IPS-20b (cell line): ENCODE measurements around the gene SLC8A2.

ENCODE experiments used
- H3K27ac ChIP-seq: one replicate; pipeline ENCODE4 v1.5.1; 2013; ENCODE audit warnings: low read length
- H3K27me3 ChIP-seq: 2 replicates; pipeline ENCODE4 v1.6.1; 2013; ENCODE audit warnings: mild to moderate bottlenecking, low read length, inconsistent platforms; ENCODE audit not compliant: insufficient read depth
- H3K36me3 ChIP-seq: 2 replicates; pipeline ENCODE4 v1.6.1; 2013; ENCODE audit warnings: low read depth, mild to moderate bottlenecking, inconsistent platforms, low read length, moderate library complexity; ENCODE audit not compliant: insufficient read depth
- H3K4me1 ChIP-seq: 2 replicates; pipeline ENCODE4 v1.6.1; 2013; ENCODE audit warnings: mild to moderate bottlenecking, control low read depth, inconsistent platforms, low read length, moderate library complexity; ENCODE audit not compliant: insufficient read depth
- H3K4me3 ChIP-seq: 2 replicates; pipeline ENCODE4 v1.5.1; 2013; ENCODE audit warnings: mild to moderate bottlenecking, low read length, inconsistent platforms
- H3K9ac ChIP-seq: 2 replicates; pipeline ENCODE4 v1.6.1; 2013; ENCODE audit warnings: low read depth, mild to moderate bottlenecking, inconsistent platforms, low read length, moderate library complexity
- H3K9me3 ChIP-seq: 2 replicates; pipeline ENCODE4 v1.6.1; 2013; ENCODE audit warnings: mild to moderate bottlenecking, low read depth, low read length, inconsistent platforms; ENCODE audit not compliant: insufficient read depth

The SLC8A2 gene

DNA sequence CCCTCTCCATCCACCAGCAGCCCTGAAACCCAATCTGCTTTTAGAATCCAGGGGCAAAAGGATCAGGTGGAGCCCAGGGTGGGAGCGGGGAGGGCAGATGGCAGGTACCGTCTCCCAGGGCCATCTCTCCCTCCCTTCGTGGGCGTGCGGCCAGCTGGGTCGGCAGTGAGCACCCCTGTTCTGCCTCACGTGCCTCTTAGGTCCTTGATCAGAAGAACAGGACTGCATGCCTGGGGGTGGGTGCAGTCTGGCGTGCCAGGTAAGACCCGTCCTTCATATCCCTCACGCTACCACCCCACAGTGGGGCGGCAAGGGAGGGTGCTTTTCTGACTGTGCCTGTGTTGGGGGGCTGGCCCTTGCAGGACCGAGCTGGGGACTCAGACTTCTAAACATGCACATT lies 2.0 kb downstream of the SLC8A2 start:
- Histone ChIP-seq H3K4me1 (peaks cover 5% of the 10 kb centered on the region; the same call in 1 of the 2 replicates), H3K27me3 (peaks cover 22% of the 10 kb centered on the region), H3K4me3 (no peak overlapping the region; the same call in 1 of the 2 replicates), H3K9me3 (no peaks in the 10 kb centered on the region), H3K9ac (no peak overlapping the region), H3K27ac (no peak overlapping the region), H3K36me3 (0 out of 2 replicates have a peak, but pooled peaks cover 3% of the 10 kb centered on the region)

DNA sequence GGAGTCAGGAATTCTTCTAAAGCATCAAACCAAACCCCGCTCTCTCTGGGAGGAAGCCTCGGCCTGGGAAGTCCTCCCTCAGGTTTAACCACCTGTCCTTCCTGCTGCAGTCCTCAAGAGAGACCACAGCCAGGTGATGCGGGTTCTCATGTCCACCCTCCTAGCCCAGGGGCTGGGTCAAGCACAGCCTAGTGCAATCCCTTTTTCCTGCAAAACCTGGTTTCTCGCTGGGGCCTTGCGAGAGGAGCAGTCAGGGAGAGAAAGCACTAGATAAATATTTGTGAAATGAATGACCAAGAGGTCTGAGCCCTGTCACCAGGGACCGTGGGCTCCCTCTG lies 2.4 kb downstream of the SLC8A2 start:
- no peaks in the 10 kb centered on the region for H3K9me3 ChIP-seq
- peaks cover 5% of the 10 kb centered on the region; the same call in 1 of the 2 replicates for H3K4me1 ChIP-seq
- no peak overlapping the region for H3K9ac ChIP-seq
- peaks cover 22% of the 10 kb centered on the region for H3K27me3 ChIP-seq
- H3K27ac ChIP-seq, result no peak overlapping the region
- no peak overlapping the region; the same call in 1 of the 2 replicates for H3K4me3 ChIP-seq
- H3K36me3 ChIP-seq, result 0 out of 2 replicates have a peak, but pooled peaks cover 3% of the 10 kb centered on the region

DNA sequence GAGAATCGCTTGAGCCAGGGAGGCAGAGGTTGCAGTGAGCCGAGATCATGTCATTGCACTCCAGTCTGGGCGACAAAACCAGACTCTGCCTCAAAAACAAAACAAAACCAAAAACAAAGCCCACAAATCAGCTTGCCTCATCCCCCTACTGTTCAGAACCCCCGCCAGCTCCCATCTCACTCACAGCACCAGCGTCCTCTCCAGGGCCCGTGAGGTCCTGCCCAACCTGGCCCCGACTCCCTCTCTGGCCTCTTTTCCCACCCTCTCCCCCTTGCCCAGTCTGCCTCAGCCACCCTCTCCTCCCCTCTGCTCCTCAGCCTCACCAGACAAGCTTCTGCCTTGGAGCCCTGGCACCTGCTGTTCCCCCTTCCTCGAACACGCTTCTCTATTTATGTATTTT lies 3.8 kb downstream of the SLC8A2 start:
- Histone ChIP-seq H3K27ac (no peak overlapping the region), H3K4me1 (peaks cover 5% of the 10 kb centered on the region; the same call in 1 of the 2 replicates), H3K9ac (no peak overlapping the region), H3K27me3 (peaks cover 22% of the 10 kb centered on the region), H3K9me3 (no peaks in the 10 kb centered on the region), H3K4me3 (no peak overlapping the region), H3K36me3 (0 out of 2 replicates have a peak, but pooled peaks cover 3% of the 10 kb centered on the region)

DNA sequence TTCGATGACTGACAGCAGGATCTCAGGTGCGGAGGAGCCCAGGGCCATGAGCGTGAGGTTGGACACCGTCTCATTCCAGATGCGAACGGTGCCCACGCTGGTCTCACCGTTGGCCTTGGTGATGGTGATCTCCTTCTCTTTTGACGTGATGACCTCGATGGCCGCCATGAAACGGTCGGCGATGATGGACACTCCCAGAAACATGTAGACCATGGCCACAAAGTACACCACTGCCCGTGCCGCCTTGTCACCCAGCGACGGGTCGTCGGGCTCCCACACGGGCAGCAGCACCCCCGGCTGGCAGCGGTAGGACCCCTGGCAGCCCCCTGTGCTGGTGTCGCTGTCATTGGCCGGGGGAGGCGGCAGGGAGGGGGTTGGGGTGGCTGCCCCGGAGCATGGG lies 5.7 kb downstream of the SLC8A2 start:
- Histone ChIP-seq H3K27ac (no peak overlapping the region), H3K4me1 (peaks cover 2% of the 10 kb centered on the region; the same call in 1 of the 2 replicates), H3K27me3 (peaks cover 19% of the 10 kb centered on the region), H3K9me3 (no peaks in the 10 kb centered on the region), H3K4me3 (no peak overlapping the region), H3K9ac (no peak overlapping the region), H3K36me3 (0 out of 2 replicates have a peak, but pooled peaks cover 3% of the 10 kb centered on the region)

DNA sequence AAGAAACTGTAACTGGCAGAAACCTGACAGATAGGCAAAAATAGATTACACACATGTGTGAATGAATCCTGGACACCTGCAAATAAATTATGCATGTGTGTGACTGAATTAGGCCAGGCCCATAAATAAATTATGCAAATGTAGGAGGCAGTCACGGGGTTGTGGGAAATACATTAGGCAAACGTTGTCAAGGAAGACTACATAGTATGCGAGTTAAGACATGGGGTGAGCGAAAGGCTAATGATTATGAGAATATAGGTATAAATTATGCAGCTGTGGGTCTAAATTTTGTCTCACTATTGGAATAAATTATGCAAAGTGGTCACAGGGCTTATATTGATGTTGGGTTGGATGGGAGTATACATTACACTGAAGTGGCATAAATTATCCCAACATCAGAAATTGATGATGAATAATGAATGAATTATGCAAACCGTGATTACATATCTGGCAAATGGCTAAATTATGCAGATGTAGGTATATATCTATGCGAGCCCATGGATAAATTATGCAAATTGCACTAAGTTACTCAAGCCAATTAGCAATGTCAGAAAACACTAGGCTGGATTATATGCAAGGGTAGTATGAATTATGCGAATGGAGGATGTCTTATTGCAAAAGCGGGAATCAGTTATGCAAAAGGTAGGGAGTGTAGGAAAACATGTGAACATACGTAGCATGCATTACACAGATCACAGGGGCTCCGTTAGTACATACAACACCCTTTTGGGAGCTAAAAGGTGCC lies 6.8 kb downstream of the SLC8A2 start:
- Histone ChIP-seq H3K4me1 (no peaks in the 10 kb centered on the region), H3K36me3 (0 out of 2 replicates have a peak, but pooled peaks cover 3% of the 10 kb centered on the region), H3K9ac (no peak overlapping the region), H3K27me3 (peaks cover 10% of the 10 kb centered on the region), H3K9me3 (no peaks in the 10 kb centered on the region), H3K4me3 (no peak overlapping the region), H3K27ac (no peak overlapping the region)

DNA sequence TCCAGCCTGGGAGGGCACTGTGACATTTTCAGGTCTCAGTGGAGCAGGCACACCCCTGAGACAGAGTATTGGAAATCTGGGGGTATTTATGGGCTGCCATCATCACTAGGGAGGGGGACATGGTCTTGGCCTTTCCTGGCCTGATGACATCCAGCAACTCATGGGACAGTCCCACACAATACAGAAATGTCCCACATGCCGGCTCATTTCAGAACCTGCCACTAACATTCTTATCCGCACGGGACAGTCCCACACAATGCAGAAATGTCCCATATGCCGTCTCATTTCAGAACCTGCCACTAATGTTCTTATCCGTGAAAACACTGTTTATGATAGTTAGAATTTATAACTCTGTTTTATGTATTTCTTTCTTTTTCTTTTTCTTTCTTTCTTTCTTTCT lies 9.8 kb downstream of the SLC8A2 start:
- Histone ChIP-seq H3K4me1 (no peaks in the 10 kb centered on the region), H3K27ac (no peak overlapping the region), H3K27me3 (peaks cover 26% of the 10 kb centered on the region), H3K36me3 (0 out of 2 replicates have a peak, but pooled peaks cover 3% of the 10 kb centered on the region), H3K4me3 (no peak overlapping the region), H3K9ac (no peak overlapping the region), H3K9me3 (no peaks in the 10 kb centered on the region)

DNA sequence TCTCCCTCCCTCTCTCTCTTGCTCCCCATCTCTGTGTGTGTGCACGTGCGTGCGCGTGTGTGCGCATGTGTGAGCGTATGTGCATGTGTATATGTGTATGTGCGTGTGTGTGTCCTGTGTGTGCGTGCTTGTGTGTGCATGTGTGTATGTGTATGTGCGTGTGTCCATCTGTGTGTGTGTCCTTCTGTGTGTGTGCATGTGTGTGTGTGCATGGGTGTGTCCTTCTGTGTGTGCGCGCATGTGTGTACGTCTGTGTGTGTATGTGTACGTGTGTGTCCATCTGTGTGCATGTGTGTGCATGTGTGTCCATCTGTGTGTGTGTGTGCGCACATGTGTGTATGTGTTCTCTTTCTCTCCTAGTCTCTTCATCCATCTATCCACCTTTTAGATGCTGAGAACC lies 12.2 kb downstream of the SLC8A2 start:
- Histone ChIP-seq H3K9ac (no peak overlapping the region), H3K27ac (no peak overlapping the region), H3K36me3 (peaks cover 7% of the 10 kb centered on the region; the same call in 1 of the 2 replicates), H3K27me3 (peaks cover 26% of the 10 kb centered on the region), H3K4me3 (no peak overlapping the region), H3K4me1 (no peaks in the 10 kb centered on the region), H3K9me3 (peaks cover 3% of the 10 kb centered on the region; the same call in 1 of the 2 replicates)

- Histone ChIP-seq H3K27ac (no peak overlapping the region), H3K9ac (no peak overlapping the region), H3K4me1 (no peaks in the 10 kb centered on the region), H3K4me3 (no peak overlapping the region), H3K9me3 (peaks cover 3% of the 10 kb centered on the region; the same call in 1 of the 2 replicates), H3K36me3 (peaks cover 7% of the 10 kb centered on the region; the same call in 1 of the 2 replicates), H3K27me3 (peaks cover 26% of the 10 kb centered on the region)
These were observed 13.0 kb downstream of the SLC8A2 start for GRCh38 chr19:47458672-47459071.

GRCh38 chr19:47456721-47457474 lies 14.8 kb downstream of the SLC8A2 start:
- Histone ChIP-seq H3K4me3 (no peak overlapping the region), H3K9ac (no peak overlapping the region), H3K27me3 (peaks cover 26% of the 10 kb centered on the region), H3K4me1 (no peaks in the 10 kb centered on the region), H3K36me3 (peaks cover 7% of the 10 kb centered on the region; the same call in 1 of the 2 replicates), H3K27ac (no peak overlapping the region), H3K9me3 (peaks cover 3% of the 10 kb centered on the region; the same call in 1 of the 2 replicates)

GRCh38 chr19:47450478-47450877 lies 21.2 kb downstream of the SLC8A2 start:
- Histone ChIP-seq H3K4me3 (no peak overlapping the region), H3K4me1 (peaks cover 5% of the 10 kb centered on the region), H3K9me3 (no peaks in the 10 kb centered on the region), H3K36me3 (no peaks in the 10 kb centered on the region), H3K27ac (no peak overlapping the region), H3K9ac (no peak overlapping the region), H3K27me3 (peaks cover 36% of the 10 kb centered on the region)

- Histone ChIP-seq H3K9me3 (no peaks in the 10 kb centered on the region), H3K9ac (no peak overlapping the region; the same call in 1 of the 2 replicates), H3K4me3 (peak overlapping the region; percentile 84), H3K36me3 (no peaks in the 10 kb centered on the region), H3K4me1 (peaks cover 5% of the 10 kb centered on the region), H3K27ac (no peak overlapping the region), H3K27me3 (peaks cover 49% of the 10 kb centered on the region)
These were observed 23.3 kb downstream of the SLC8A2 start for GRCh38 chr19:47448360-47448727.
